AG10803 (cell line): ENCODE results near the gene FTO.

Source experiments
- DNase-seq: peaks from one replicate; pipeline ENCODE4 v3.0.0; 2010; ENCODE audit warnings: low read depth
- H3K4me3 ChIP-seq: 2 replicates; pipeline ENCODE4 v1.5.1; 2011; ENCODE audit warnings: mild to moderate bottlenecking, low read length, control low read depth
- TF ChIP-seq, protein P1 (sequence below): conservative IDR thresholded peaks from 2 replicates; pipeline ENCODE4 v1.5.1; 2011; ENCODE audit warnings: mild to moderate bottlenecking, low read length, control low read depth, inconsistent platforms

Gene FTO

GRCh38 chr16:54034684-54035083 lies 330.7 kb downstream of the FTO start:
- DNase-seq, result no peak

DNA sequence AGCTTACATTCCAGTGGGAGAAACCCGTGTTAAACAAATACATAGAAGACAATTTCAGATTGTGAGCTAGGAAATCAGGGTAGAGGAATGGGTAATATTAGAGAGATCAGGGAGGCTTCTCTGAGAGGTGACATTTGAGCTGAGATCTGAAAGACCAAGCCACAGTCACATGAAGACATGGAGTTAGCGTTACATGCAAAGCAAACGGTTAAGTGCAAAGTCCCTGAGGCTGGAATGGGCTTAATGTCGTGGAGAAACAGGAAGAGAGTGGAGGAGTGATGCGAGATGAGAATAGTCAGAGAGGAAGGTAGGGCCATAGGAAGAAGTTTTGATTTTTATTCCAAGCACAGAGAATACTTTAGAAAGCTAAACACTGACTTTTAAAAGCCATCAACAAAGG lies 336.5 kb downstream of the FTO start:
- TF ChIP-seq, protein P1, sequence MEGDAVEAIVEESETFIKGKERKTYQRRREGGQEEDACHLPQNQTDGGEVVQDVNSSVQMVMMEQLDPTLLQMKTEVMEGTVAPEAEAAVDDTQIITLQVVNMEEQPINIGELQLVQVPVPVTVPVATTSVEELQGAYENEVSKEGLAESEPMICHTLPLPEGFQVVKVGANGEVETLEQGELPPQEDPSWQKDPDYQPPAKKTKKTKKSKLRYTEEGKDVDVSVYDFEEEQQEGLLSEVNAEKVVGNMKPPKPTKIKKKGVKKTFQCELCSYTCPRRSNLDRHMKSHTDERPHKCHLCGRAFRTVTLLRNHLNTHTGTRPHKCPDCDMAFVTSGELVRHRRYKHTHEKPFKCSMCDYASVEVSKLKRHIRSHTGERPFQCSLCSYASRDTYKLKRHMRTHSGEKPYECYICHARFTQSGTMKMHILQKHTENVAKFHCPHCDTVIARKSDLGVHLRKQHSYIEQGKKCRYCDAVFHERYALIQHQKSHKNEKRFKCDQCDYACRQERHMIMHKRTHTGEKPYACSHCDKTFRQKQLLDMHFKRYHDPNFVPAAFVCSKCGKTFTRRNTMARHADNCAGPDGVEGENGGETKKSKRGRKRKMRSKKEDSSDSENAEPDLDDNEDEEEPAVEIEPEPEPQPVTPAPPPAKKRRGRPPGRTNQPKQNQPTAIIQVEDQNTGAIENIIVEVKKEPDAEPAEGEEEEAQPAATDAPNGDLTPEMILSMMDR, result no peak
- no peak overlapping the region for H3K4me3 ChIP-seq
- no peak for DNase-seq

More at GRCh38 chr16:54034684-54035083, 330.7 kb downstream of the FTO start:
- TF ChIP-seq, protein P1, result no peak
- no peak overlapping the region for H3K4me3 ChIP-seq

- DNase-seq, result no peak
- H3K4me3 ChIP-seq, result no peak overlapping the region
- TF ChIP-seq, protein P1, result no peak
Measured at GRCh38 chr16:54040975-54041374, 337.0 kb downstream of the FTO start.

DNA sequence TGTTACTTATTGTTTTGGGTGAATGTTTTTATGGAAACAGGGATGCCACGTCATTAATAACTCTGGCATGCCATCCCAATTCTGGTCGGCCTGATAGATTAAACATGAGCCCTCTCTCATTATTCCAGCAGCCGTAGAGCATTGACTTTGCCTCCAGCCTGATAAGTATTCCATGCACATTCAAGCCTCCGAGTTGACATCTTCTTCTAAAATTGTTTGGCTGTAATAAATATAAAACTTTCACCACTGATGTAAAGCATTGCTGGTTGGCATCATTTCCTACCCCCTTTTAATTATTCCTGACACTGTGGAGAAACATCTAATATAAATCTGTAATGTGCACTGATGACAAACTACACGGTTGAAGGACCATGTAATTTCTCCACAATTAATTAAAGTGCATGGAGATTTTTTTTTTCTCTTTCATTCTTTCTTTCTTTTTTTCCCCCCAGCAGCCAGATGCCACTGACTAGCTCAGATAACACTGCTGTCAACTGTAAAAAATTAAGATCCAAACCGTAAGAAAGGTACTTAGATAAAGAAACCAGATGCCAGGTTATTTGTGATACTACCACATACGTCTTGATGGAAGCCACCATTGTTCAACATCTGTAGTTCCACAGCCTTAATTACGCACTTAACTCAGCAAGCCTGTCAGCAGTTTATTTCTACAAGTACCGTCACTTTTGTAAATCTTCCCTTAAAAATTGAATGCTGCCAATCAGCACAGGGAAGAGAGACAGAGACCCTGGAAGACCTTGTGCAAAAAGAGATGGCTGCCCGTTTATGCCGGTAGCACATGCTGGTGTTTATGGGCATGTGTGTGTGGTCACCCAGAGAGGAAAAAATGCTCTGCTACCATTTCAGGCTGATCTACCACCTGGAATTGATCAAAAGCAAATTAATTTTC lies 344.9 kb downstream of the FTO start:
- TF ChIP-seq, protein P1, result no peak

DNA sequence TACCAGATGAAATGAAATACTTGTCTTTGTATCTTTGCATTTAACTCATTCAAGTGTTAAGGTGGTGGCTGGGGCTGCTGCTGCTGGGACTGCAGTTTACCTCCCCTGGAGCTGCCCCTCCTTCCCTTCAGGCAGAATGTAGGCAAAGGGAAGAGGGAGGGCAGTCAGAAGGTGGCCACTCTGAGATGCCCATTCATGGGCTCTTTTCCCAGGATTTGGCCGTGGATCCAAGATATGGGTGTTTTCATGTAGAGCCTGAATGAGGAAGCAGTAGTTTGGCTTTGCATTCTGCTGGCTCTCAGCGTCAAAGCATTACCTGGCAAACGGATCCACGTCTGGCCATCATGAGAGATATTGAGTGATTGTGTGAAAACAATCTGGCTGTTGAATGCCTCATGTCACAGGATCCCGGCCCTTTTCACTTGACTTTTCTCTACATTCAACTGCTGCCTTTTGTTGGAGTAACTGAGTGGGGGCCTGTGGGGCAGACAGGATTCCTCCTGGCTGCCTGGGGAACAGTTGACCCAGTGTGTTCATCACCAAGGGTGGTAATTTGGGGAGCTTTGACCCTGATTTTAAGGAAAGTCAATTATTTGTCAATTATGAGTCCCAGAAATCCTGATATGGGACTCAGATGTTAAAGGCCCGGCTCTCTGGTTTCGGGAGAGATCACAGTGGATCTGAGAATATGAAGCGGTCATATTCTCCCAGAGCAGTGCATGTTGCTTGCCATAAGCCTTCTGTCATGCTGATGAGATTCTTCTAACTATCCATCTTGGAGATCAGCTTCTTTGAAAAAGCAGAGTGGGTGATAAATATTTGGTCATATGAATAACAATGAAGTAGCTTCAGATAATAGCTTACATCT lies 345.9 kb downstream of the FTO start:
- H3K4me3 ChIP-seq, result no peak overlapping the region
- TF ChIP-seq, protein P1, result no peak
- DNase-seq, result no peak

More for the DNA sequence above, 344.9 kb downstream of the FTO start:
- no peak for DNase-seq
- no peak overlapping the region for H3K4me3 ChIP-seq

- no peak for DNase-seq
- TF ChIP-seq, protein P1, result no peak
- no peak overlapping the region for H3K4me3 ChIP-seq
Measured at GRCh38 chr16:54050459-54051210, 346.7 kb downstream of the FTO start.
